ENCODE measurements around the gene ITGB1BP2.
A peak's percentile ranks its signal among the peaks of the same experiment; 100 is the strongest.
"Not testable (repeated sequence)": the region's sequence is repeated elsewhere in the genome, so short reads cannot be mapped to it uniquely, and the experiment has no call there.

Gene ITGB1BP2

DNA sequence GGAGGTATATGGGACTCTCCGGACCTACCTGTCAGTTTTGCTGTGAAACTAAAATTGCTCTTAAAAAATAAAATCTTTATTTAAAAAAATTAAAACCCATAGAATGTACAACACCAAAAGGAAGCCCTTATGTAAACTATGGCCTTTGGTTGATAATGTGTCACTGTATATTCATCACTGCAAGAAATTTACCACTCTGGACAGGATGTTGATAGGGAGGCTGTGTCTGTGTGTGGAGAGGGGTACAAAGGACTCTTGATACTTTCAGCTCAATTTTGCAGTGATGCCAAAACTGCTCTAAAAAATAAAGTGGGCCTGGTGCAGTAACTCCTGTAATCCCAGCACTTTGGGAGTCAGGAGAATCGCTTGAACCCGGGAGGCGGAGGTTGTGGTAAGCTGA lies 44.7 kb upstream of the ITGB1BP2 start:
- H3K9me3 ChIP-seq (ENCODE audit: severe bottlenecking): no peaks in the 10 kb centered on the region
- no peak overlapping the region for H3K27ac ChIP-seq
- peaks cover 5% of the 10 kb centered on the region for H3K27me3 ChIP-seq (ENCODE audit: insufficient read depth, low read depth, severe bottlenecking)
- TF ChIP-seq, protein P1, sequence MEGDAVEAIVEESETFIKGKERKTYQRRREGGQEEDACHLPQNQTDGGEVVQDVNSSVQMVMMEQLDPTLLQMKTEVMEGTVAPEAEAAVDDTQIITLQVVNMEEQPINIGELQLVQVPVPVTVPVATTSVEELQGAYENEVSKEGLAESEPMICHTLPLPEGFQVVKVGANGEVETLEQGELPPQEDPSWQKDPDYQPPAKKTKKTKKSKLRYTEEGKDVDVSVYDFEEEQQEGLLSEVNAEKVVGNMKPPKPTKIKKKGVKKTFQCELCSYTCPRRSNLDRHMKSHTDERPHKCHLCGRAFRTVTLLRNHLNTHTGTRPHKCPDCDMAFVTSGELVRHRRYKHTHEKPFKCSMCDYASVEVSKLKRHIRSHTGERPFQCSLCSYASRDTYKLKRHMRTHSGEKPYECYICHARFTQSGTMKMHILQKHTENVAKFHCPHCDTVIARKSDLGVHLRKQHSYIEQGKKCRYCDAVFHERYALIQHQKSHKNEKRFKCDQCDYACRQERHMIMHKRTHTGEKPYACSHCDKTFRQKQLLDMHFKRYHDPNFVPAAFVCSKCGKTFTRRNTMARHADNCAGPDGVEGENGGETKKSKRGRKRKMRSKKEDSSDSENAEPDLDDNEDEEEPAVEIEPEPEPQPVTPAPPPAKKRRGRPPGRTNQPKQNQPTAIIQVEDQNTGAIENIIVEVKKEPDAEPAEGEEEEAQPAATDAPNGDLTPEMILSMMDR (IDR thresholded peaks at IDR 0.05; ENCODE audit: low read depth, low read length): no peak
- no peak for DNase-seq
- H3K36me3 ChIP-seq: no peaks in the 10 kb centered on the region
- H3K4me3 ChIP-seq (ENCODE audit: low read depth, low read length): no peak overlapping the region

DNA sequence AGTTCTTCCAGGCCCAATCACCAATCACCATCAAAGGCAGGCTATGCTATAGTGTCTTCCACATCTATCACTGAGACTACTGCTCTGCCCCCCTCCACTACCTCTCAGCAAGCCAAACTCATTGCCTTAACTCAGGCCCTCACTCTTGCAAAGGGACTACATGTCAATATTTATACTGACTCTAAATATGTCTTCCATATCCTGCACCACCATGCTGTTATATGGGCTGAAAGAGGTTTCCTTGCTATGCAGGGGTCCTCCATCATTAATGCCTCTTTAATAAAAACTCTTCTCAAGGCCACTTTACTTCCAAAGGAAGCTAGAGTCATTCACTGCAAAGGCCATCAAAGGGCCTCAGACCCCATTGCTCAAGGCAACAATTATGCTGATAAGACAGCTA lies 32.9 kb upstream of the ITGB1BP2 start:
- H3K9me3 ChIP-seq (ENCODE audit: severe bottlenecking); DNase-seq; H3K27ac ChIP-seq; H3K36me3 ChIP-seq; H3K27me3 ChIP-seq (ENCODE audit: insufficient read depth, low read depth, severe bottlenecking); H3K4me3 ChIP-seq (ENCODE audit: low read depth, low read length): not testable (repeated sequence)

DNA sequence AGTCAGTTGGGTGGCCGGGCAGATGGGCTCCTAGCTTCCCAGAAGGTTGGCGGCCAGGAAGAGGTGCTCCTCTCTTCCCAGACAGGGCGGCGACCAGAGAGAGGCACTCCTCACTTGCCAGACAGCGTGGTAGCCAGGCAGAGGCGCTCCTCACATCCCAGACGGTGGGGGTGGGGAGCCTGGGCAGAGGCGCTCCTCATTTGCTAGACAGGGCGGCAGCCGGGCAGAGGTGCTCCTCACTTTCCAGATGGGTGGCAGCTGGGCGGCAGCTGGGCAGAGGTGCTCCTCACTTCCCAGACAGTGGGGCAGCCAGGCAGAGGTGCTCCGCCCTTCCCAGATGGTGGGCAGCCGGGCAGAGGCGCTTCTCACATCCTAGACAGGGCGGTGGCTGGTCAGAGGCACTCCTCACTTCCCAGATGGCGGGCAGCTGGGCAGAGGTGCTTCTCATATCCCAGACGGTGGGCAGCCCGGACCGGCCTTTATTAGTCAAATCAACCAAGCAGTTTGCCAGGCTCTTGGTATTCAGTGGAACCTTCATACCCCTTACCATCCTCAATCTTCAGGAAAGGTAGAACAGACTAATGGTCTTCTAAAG lies 31.7 kb upstream of the ITGB1BP2 start:
- Histone ChIP-seq H3K27me3 (ENCODE audit: insufficient read depth, low read depth, severe bottlenecking) (peaks cover 2% of the 10 kb centered on the region), H3K27ac (no peak overlapping the region), H3K4me3 (ENCODE audit: low read depth, low read length) (no peak overlapping the region), H3K36me3 (no peaks in the 10 kb centered on the region), H3K9me3 (ENCODE audit: severe bottlenecking) (no peaks in the 10 kb centered on the region)
- TF ChIP-seq, protein P1 (IDR thresholded peaks at IDR 0.05; ENCODE audit: low read depth, low read length): no peak
- no peak for DNase-seq

DNA sequence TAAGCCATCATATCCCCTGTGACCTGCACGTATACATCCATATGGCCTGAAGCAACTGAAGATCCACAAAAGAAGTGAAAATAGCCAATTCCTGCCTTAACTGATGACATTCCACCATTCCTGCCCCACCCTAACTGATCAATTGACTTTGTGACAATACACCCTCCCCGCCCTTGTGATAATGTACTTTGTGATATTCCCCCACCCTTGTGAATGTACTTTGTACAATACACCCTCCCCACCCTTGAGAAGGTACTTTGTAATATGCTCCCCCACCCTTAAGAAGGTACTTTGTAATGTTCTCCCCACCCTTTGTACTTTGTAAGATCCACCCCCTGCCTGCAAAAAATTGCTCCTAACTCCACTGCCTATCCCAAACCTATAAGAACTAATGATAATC lies 29.2 kb upstream of the ITGB1BP2 start:
- not testable (repeated sequence) for H3K4me3 ChIP-seq (ENCODE audit: low read depth, low read length); DNase-seq

DNA sequence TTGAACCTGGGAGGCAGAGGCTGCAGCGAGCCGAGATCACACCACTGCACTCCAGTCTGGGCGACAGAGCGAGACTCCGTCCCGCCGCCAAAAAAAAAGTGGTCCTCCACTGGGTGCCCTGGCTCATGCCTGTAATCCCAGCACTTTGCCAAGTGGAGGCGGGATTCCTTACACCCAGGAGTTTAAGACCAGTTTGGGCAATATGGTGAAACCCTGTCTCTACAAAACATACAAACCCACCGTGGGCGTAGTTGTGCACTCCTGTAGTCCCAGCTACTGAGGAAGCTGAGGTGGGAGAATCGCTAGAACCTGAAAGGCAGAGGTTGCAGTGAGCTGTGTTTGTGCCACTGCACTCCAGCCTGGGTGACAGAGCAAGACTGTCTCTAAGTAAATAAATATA lies 20.2 kb upstream of the ITGB1BP2 start:
- not testable (repeated sequence) for H3K4me3 ChIP-seq (ENCODE audit: low read depth, low read length); DNase-seq; H3K27ac ChIP-seq

More for the DNA sequence above, 29.2 kb upstream of the ITGB1BP2 start:
- H3K27me3 ChIP-seq (ENCODE audit: insufficient read depth, low read depth, severe bottlenecking); H3K9me3 ChIP-seq (ENCODE audit: severe bottlenecking); H3K27ac ChIP-seq; H3K36me3 ChIP-seq: not testable (repeated sequence)

DNA sequence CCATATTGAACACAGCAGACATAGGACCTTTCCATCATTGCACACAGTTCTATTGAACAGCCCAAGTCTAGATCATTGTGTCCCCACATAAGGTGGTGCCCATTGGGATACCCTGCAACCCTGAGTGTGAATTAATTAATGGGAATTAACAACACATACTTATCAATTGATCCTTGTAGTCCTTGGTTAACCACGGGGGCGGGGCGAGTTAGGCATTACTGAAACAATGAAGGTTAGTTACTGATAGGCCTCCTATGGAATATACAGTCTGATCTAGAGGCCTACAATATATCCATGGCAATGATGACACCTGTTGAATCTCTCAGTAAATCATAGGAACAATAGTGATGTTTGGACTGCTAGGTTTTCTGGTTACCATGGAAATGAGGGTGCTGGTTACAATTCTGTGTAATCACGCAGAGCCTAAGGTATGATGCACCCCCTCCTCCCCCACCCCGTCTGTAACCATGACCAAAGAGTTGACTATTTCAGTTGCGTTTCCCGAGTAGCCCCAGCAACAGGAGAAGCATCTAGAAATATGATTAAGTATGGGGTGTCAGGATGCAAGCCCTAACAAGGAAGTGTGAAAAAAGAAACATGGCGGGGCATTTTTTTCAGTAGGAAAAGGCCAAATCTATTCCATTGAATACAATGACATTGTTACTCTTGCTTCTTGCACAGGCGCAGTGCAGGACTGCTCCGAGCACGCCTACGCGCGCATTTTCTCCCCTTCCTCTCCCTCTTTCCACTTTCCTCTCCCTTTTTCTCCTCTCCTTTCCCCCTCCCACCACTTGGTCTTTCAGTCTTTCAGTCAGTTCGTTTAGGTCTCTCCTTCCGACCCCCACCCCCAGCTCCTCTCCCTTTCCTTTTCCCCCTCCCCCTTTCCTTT lies 18.8 kb upstream of the ITGB1BP2 start:
- peaks cover 4% of the 10 kb centered on the region for H3K27me3 ChIP-seq (ENCODE audit: insufficient read depth, low read depth, severe bottlenecking)
- peak overlapping the region; percentile 33 for H3K4me3 ChIP-seq (ENCODE audit: low read depth, low read length)
- H3K36me3 ChIP-seq: peaks cover 28% of the 10 kb centered on the region
- no peak for DNase-seq
- peaks cover 2% of the 10 kb centered on the region for H3K9me3 ChIP-seq (ENCODE audit: severe bottlenecking)
- peak overlapping the region; percentile 91 for H3K27ac ChIP-seq
- TF ChIP-seq, protein P1 (IDR thresholded peaks at IDR 0.05; ENCODE audit: low read depth, low read length): no peak

More for the DNA sequence above, 20.2 kb upstream of the ITGB1BP2 start:
- peaks cover 17% of the 10 kb centered on the region for H3K36me3 ChIP-seq
- not testable (repeated sequence) for H3K27me3 ChIP-seq (ENCODE audit: insufficient read depth, low read depth, severe bottlenecking); H3K9me3 ChIP-seq (ENCODE audit: severe bottlenecking)

DNA sequence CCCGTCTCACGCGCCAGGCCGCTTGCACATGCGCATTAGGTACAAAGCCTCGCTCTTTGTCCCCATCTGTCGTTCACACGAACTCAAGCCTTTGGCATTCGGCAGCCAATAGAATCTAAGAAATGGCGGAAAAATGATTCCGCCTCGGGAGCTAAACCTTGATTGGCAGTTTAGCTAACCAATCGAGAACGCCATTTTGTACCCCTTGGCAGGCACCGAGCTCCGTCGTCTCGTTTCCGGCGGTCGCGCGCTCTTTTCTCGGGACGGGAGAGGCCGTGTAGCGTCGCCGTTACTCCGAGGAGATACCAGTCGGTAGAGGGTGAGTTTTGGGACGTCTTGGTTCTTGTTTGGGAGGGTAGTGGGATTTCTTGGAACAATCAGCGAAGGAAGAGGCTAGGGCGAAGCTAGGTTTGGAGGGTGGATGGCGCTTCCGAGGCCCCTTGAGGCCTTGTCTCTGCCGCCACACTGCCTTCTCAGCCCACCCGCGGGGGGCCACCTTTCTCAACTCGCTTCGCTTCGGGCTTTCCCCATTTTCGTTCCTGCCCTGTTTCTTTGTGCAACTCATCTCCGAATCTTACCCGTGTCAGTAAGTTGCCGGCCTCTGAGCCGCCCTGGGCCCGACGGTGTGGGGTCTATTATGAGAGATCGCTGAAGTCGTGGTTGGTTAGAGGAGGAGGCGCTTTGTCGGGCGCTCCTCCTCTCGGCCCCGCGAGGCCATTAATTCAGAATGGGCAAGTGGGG lies 18.0 kb upstream of the ITGB1BP2 start, which contains the start of gene NONO:
Gene NONO (plus strand): TSS at position 233 of the 741 bp plus-strand sequence. CDS start 7,003 bp downstream, outside the sequence.
- Histone ChIP-seq H3K27ac (peak within 1 kb of the TSS; percentile 91), H3K4me3 (ENCODE audit: low read depth, low read length) (peak within 1 kb of the TSS; percentile 72), H3K9me3 (ENCODE audit: severe bottlenecking) (peaks cover 2% of the 10 kb centered on the region), H3K27me3 (ENCODE audit: insufficient read depth, low read depth, severe bottlenecking) (peaks cover 4% of the 10 kb centered on the region), H3K36me3 (peaks cover 31% of the 10 kb centered on the region)
- DNase-seq: peak; percentile 92
- TF ChIP-seq, protein P1 (IDR thresholded peaks at IDR 0.05; ENCODE audit: low read depth, low read length): no peak

Measured in WERI-Rb-1 (cell line).